GM23338 (cell line): ENCODE results near the gene MRPL24. TPM values are rescaled to one million over a fixed set of nuclear protein-coding genes. Genes with fewer than 3 reads are reported as not detected.

Experiments
- ATAC-seq: fragments of 200-7000 bp; cut with Tn5 transposase; 3 replicates; pipeline ENCODE4 v1.9.1; 2020
- DNase-seq: peaks from one replicate; pipeline ENCODE4 v3.0.0-alpha.2; 2015; ENCODE audit warnings: low spot score
- H2AFZ ChIP-seq: fragments of 200-600 bp; sonication (generic); 2 replicates; pipeline ENCODE4 v1.8.0; 2016; ENCODE audit warnings: antibody characterized with exemption, mild to moderate bottlenecking, moderate library complexity
- H3F3A ChIP-seq: fragments of 200-600 bp; sonication (generic); replicated peaks from 2 replicates; pipeline ENCODE4 v1.8.0; 2017; ENCODE audit warnings: antibody characterized with exemption, mixed run types, low read depth
- H3K27ac ChIP-seq: fragments of 200-600 bp; sonication (generic); 2 replicates; pipeline ENCODE4 v1.6.1; 2016; ENCODE audit warnings: low read depth
- H3K27me3 ChIP-seq: fragments of 200-600 bp; sonication (generic); 2 replicates; pipeline ENCODE4 v1.8.0; 2016; ENCODE audit warnings: mild to moderate bottlenecking, mixed run types, moderate library complexity; ENCODE audit not compliant: insufficient read depth
- H3K36me3 ChIP-seq: fragments of 200-600 bp; sonication (generic); 2 replicates; pipeline ENCODE4 v1.8.0; 2016; ENCODE audit warnings: mild to moderate bottlenecking; ENCODE audit not compliant: insufficient read depth
- H3K4me1 ChIP-seq: fragments of 200-600 bp; sonication (generic); 2 replicates; pipeline ENCODE4 v1.8.0; 2016; ENCODE audit warnings: mild to moderate bottlenecking, moderate library complexity; ENCODE audit not compliant: insufficient read depth
- H3K4me2 ChIP-seq: fragments of 200-600 bp; sonication (generic); 2 replicates; pipeline ENCODE4 v1.7.1; 2017; ENCODE audit warnings: mixed run types
- H3K4me3 ChIP-seq: fragments of 200-600 bp; sonication (generic); 2 replicates; pipeline ENCODE4 v1.6.1; 2016; ENCODE audit warnings: mixed run types
- H3K79me2 ChIP-seq: fragments of 200-600 bp; sonication (generic); replicated peaks from 2 replicates; pipeline ENCODE4 v1.8.0; 2017; ENCODE audit warnings: mild to moderate bottlenecking; ENCODE audit not compliant: insufficient read depth
- H3K9me2 ChIP-seq: fragments of 200-600 bp; sonication (generic); 2 replicates; pipeline ENCODE4 v1.8.0; 2017; ENCODE audit not compliant: insufficient read depth
- H4K20me1 ChIP-seq: fragments of 200-600 bp; sonication (generic); replicated peaks from 2 replicates; pipeline ENCODE4 v1.8.0; 2017; ENCODE audit warnings: mild to moderate bottlenecking; ENCODE audit not compliant: insufficient read depth
- H3K27ac Mint-ChIP-seq: 2 replicates; pipeline ENCODE4 v1.8.0; 2020; ENCODE audit warnings: inconsistent platforms, mild to moderate bottlenecking, moderate library complexity, mixed read lengths
- H3K27me3 Mint-ChIP-seq: 3 replicates; pipeline ENCODE4 v1.8.0; 2022; ENCODE audit warnings: low read depth, mild to moderate bottlenecking, moderate library complexity, mixed read lengths, inconsistent platforms; ENCODE audit not compliant: insufficient read depth, poor library complexity
- H3K36me3 Mint-ChIP-seq: 3 replicates; pipeline ENCODE4 v1.8.0; 2021; ENCODE audit warnings: low read depth, mild to moderate bottlenecking, inconsistent platforms, moderate library complexity, mixed read lengths
- H3K4me1 Mint-ChIP-seq: 3 replicates; pipeline ENCODE4 v1.8.0; 2020; ENCODE audit warnings: mild to moderate bottlenecking, inconsistent platforms, mixed read lengths
- H3K4me3 Mint-ChIP-seq: 3 replicates; pipeline ENCODE4 v1.8.0; 2021; ENCODE audit warnings: moderate library complexity, mild to moderate bottlenecking, inconsistent platforms, mixed read lengths
- H3K9me3 Mint-ChIP-seq: 3 replicates; pipeline ENCODE4 v1.8.0; 2020; ENCODE audit warnings: moderate library complexity, mild to moderate bottlenecking, inconsistent platforms, mixed read lengths
- CREB1 ChIP-seq: fragments of 250-450 bp; sonication (Bioruptor Pico); IDR thresholded peaks from 2 replicates; pipeline ENCODE4 v1.5.0; 2020; ENCODE audit warnings: low read depth, mild to moderate bottlenecking, moderate library complexity
- EZH2 ChIP-seq: fragments of 200-600 bp; sonication (generic); IDR thresholded peaks from one replicate; pipeline ENCODE4 v1.8.0; 2017; ENCODE audit warnings: antibody characterized with exemption, mild to moderate bottlenecking, low read depth; ENCODE audit not compliant: unreplicated experiment
- EZH2phosphoT487 ChIP-seq: fragments of 200-600 bp; sonication (generic); IDR thresholded peaks from one replicate; pipeline ENCODE4 v1.8.1; 2018; ENCODE audit warnings: antibody characterized with exemption; ENCODE audit not compliant: unreplicated experiment
- JUNB ChIP-seq: IDR thresholded peaks from one replicate; pipeline ENCODE4 v1.6.1; 2016; ENCODE audit warnings: antibody characterized with exemption; ENCODE audit not compliant: unreplicated experiment
- NANOG ChIP-seq: IDR thresholded peaks from 2 replicates; pipeline ENCODE4 v1.6.1; 2016; ENCODE audit warnings: antibody characterized with exemption, borderline replicate concordance
- POLR2AphosphoS5 ChIP-seq: IDR thresholded peaks from 2 replicates; pipeline ENCODE4 v1.6.1; 2016; ENCODE audit warnings: antibody characterized with exemption, low read depth
- ZNF114 ChIP-seq: fragments of 250-450 bp; sonication (Bioruptor Pico); IDR thresholded peaks from 2 replicates; pipeline ENCODE4 v1.5.0; 2020; ENCODE audit warnings: mild to moderate bottlenecking, moderate library complexity
- ZNF331 ChIP-seq: fragments of 250-450 bp; sonication (Bioruptor Pico); IDR thresholded peaks from 2 replicates; pipeline ENCODE4 v1.5.0; 2020; ENCODE audit warnings: low read depth, mild to moderate bottlenecking, moderate library complexity
- polyA plus RNA-seq: library from polyadenylated mRNA; unstranded; fragments of >200 nt; fragmentation: Nextera tagmentation; extraction: Ambion mirVana; gene quantifications from 2 replicates; pipeline ENCODE4 v1.2.1, GENCODE V29; 2016
- total RNA-seq: library from RNA; depleted of rRNA; stranded (reverse); fragments of >200 nt; shearing (Covaris generic); gene quantifications from 2 replicates; pipeline ENCODE4 v1.2.3, GENCODE V29; 2014
- TF ChIP-seq, protein P1 (sequence below), 2 experiments: fragments of 200-600 bp in 1 of 2; sonication (generic) in 1 of 2; conservative IDR thresholded peaks; 2 replicates each; pipeline versions ENCODE4 v1.5.1 to v1.6.1; 2016 to 2017; ENCODE audit warnings: antibody characterized with exemption in 2 of 2, low read depth in 2 of 2, mild to moderate bottlenecking in 2 of 2, moderate library complexity in 1 of 2
- TF ChIP-seq, protein P2 (sequence below): IDR thresholded peaks from 2 replicates; pipeline ENCODE4 v1.6.1; 2016; ENCODE audit warnings: antibody characterized with exemption
- TF ChIP-seq, protein P3 (sequence below): IDR thresholded peaks from one replicate; pipeline ENCODE4 v1.6.1; 2018; ENCODE audit warnings: antibody characterized with exemption; ENCODE audit not compliant: unreplicated experiment

MRPL24 gene
- total and polyA plus RNA-seq, 2 experiments from 2014 or later: 18.8 to 45.7 TPM

GRCh38 chr1:156767101-156767878 lies 26.4 kb upstream of the MRPL24 start, which contains the start of gene PRCC:
Gene PRCC, plus strand, starts transcription at chr1:156767535. Its CDS starts 237 bp downstream, at chr1:156767772.
- Mint-ChIP-seq H3K9me3 (no peaks in the 10 kb centered on the region), H3K27ac (no peak within 1 kb of the TSS; the same call in 1 of the 2 replicates)

DNA sequence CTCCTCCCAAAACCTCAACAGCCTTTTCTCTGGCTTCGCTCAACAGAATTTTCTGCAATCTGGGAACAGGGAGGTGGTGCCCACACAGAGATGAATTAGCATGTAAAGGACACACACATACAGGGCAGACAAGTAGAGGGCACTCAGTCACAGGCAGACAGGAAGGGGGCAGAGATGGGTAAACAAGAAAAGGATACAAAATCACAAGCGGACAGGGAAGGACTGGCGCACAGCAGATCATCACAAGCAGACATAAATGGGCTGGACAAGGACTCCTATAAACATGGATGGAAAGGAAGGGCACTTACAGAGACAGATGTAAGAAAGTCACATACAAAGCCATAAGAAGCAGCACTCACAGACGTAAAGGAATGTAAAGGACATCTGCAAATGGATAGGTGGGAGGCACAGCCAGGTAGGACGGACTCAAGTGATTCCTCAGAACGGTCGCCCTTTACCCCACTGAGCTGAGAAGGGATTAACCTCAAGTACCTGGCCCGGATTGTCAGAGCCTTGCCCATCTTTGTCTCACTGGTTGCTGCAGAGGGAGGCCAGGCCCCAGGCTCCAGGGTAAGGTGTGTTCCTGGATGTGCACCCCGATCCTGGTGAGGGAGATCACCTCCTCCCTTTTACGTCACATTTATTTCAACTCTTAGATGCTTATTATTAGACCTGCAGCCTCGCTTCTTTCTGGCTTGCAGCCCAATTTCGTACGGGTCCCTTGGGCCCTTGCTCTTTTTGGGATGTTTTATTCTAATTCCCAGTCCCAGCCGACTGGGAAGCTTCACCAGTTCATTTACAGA lies 25.6 kb upstream of the MRPL24 start:
- H4K20me1 ChIP-seq: peaks cover 30% of the 10 kb centered on the region
- H3K4me2 ChIP-seq: peak overlapping the region; percentile 75
- H3K9me2 ChIP-seq: no peaks in the 10 kb centered on the region
- H3F3A ChIP-seq: peaks cover 15% of the 10 kb centered on the region
- H3K27ac ChIP-seq: peak overlapping the region; percentile 47
- no peaks in the 10 kb centered on the region for H3K9me3 Mint-ChIP-seq
- peaks cover 7% of the 10 kb centered on the region for H3K27me3 Mint-ChIP-seq
- H3K27ac Mint-ChIP-seq: no peak overlapping the region; the same call in 1 of the 2 replicates
- H2AFZ ChIP-seq: peak overlapping the region; percentile 19
- no peak overlapping the region for H3K4me3 Mint-ChIP-seq
- ATAC-seq: peak; percentile 6
- H3K4me1 ChIP-seq: peaks cover 32% of the 10 kb centered on the region
- H3K36me3 ChIP-seq: peaks cover 7% of the 10 kb centered on the region
- H3K36me3 Mint-ChIP-seq: peaks cover 28% of the 10 kb centered on the region
- H3K27me3 ChIP-seq: no peaks in the 10 kb centered on the region
- H3K79me2 ChIP-seq: peaks cover 43% of the 10 kb centered on the region
- peak; percentile 44 for DNase-seq
- TF ChIP-seq EZH2 (no peak), EZH2phosphoT487 (no peak), ZNF114 (CRISPR knock-in tag) (no peak), NANOG (no peak), POLR2AphosphoS5 (no peak), ZNF331 (CRISPR knock-in tag) (no peak)
- TF ChIP-seq, protein P1, sequence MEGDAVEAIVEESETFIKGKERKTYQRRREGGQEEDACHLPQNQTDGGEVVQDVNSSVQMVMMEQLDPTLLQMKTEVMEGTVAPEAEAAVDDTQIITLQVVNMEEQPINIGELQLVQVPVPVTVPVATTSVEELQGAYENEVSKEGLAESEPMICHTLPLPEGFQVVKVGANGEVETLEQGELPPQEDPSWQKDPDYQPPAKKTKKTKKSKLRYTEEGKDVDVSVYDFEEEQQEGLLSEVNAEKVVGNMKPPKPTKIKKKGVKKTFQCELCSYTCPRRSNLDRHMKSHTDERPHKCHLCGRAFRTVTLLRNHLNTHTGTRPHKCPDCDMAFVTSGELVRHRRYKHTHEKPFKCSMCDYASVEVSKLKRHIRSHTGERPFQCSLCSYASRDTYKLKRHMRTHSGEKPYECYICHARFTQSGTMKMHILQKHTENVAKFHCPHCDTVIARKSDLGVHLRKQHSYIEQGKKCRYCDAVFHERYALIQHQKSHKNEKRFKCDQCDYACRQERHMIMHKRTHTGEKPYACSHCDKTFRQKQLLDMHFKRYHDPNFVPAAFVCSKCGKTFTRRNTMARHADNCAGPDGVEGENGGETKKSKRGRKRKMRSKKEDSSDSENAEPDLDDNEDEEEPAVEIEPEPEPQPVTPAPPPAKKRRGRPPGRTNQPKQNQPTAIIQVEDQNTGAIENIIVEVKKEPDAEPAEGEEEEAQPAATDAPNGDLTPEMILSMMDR (conservative IDR thresholded peaks at IDR 0.05; ENCODE audit: low read depth in 2 of 2): no peak
- TF ChIP-seq, protein P2, sequence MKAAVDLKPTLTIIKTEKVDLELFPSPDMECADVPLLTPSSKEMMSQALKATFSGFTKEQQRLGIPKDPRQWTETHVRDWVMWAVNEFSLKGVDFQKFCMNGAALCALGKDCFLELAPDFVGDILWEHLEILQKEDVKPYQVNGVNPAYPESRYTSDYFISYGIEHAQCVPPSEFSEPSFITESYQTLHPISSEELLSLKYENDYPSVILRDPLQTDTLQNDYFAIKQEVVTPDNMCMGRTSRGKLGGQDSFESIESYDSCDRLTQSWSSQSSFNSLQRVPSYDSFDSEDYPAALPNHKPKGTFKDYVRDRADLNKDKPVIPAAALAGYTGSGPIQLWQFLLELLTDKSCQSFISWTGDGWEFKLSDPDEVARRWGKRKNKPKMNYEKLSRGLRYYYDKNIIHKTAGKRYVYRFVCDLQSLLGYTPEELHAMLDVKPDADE: no peak
- H3K4me3 ChIP-seq: peak overlapping the region; percentile 56
- peaks cover 34% of the 10 kb centered on the region for H3K4me1 Mint-ChIP-seq

More at GRCh38 chr1:156767101-156767878, 26.4 kb upstream of the MRPL24 start, which contains the start of gene PRCC:
- peak; percentile 88 for TF ChIP-seq CREB1 (CRISPR knock-in tag)
- no peak for TF ChIP-seq EZH2phosphoT487
- TF ChIP-seq, protein P3, sequence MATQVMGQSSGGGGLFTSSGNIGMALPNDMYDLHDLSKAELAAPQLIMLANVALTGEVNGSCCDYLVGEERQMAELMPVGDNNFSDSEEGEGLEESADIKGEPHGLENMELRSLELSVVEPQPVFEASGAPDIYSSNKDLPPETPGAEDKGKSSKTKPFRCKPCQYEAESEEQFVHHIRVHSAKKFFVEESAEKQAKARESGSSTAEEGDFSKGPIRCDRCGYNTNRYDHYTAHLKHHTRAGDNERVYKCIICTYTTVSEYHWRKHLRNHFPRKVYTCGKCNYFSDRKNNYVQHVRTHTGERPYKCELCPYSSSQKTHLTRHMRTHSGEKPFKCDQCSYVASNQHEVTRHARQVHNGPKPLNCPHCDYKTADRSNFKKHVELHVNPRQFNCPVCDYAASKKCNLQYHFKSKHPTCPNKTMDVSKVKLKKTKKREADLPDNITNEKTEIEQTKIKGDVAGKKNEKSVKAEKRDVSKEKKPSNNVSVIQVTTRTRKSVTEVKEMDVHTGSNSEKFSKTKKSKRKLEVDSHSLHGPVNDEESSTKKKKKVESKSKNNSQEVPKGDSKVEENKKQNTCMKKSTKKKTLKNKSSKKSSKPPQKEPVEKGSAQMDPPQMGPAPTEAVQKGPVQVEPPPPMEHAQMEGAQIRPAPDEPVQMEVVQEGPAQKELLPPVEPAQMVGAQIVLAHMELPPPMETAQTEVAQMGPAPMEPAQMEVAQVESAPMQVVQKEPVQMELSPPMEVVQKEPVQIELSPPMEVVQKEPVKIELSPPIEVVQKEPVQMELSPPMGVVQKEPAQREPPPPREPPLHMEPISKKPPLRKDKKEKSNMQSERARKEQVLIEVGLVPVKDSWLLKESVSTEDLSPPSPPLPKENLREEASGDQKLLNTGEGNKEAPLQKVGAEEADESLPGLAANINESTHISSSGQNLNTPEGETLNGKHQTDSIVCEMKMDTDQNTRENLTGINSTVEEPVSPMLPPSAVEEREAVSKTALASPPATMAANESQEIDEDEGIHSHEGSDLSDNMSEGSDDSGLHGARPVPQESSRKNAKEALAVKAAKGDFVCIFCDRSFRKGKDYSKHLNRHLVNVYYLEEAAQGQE: no peak
- no peak for TF ChIP-seq EZH2
- TF ChIP-seq POLR2AphosphoS5: peak; percentile 73
- TF ChIP-seq JUNB: no peak
- TF ChIP-seq, protein P2: peak; percentile 100
- no peak within 1 kb of the TSS for H3K4me3 Mint-ChIP-seq
- no peaks in the 10 kb centered on the region for H3K27me3 ChIP-seq
- peaks cover 15% of the 10 kb centered on the region for H3F3A ChIP-seq
- H3K27ac ChIP-seq: peak within 1 kb of the TSS; percentile 83
- peak; percentile 99 for DNase-seq
- H3K4me2 ChIP-seq: peak within 1 kb of the TSS; percentile 99
- H3K4me1 Mint-ChIP-seq: peaks cover 34% of the 10 kb centered on the region
- peaks cover 7% of the 10 kb centered on the region for H3K27me3 Mint-ChIP-seq
- H3K4me3 ChIP-seq: peak within 1 kb of the TSS; percentile 71
- ATAC-seq: peak; percentile 90
- H3K79me2 ChIP-seq: peaks cover 51% of the 10 kb centered on the region
- H4K20me1 ChIP-seq: peaks cover 37% of the 10 kb centered on the region
- no peaks in the 10 kb centered on the region for H3K9me2 ChIP-seq
- H2AFZ ChIP-seq: peak within 1 kb of the TSS; percentile 19
- peaks cover 32% of the 10 kb centered on the region for H3K4me1 ChIP-seq
- H3K36me3 Mint-ChIP-seq: peaks cover 30% of the 10 kb centered on the region
- peaks cover 7% of the 10 kb centered on the region for H3K36me3 ChIP-seq
